Transverse colon (tissue), 4 donors: ENCODE measurements around the gene SLITRK2. TPM values are rescaled to one million over a fixed set of nuclear protein-coding genes. Genes with fewer than 3 reads are reported as not detected.

Source experiments
- DNase-seq: peaks from one replicate; pipeline ENCODE4 v3.0.0-alpha.2; 2019
- H3K27ac ChIP-seq, 4 donors: fragments of 200-600 bp; sonication (generic); 2 replicates each; pipeline ENCODE4 v1.5.1; 2016 to 2018; ENCODE audit warnings: inconsistent platforms in 4 of 4
- H3K27me3 ChIP-seq: fragments of 200-600 bp; sonication (generic); 2 replicates; pipeline ENCODE4 v1.5.1; 2017; ENCODE audit warnings: inconsistent platforms
- H3K36me3 ChIP-seq, 4 donors: fragments of 200-600 bp; sonication (generic); 2 replicates each; pipeline ENCODE4 v1.5.1; 2017 to 2019; ENCODE audit warnings: inconsistent platforms in 4 of 4
- H3K4me1 ChIP-seq, 4 donors: fragments of 200-600 bp; sonication (generic); 2 replicates each; pipeline ENCODE4 v1.5.1; 2017 to 2020; ENCODE audit warnings: inconsistent platforms in 4 of 4
- H3K4me3 ChIP-seq, 4 donors: fragments of 200-600 bp; sonication (generic); 1 replicate in 1 of 4; 2 replicates in 3 of 4; pipeline versions ENCODE4 v1.5.1 to v1.6.1; 2017 to 2019; ENCODE audit warnings: inconsistent platforms in 4 of 4
- H3K9me3 ChIP-seq, 2 donors: fragments of 200-600 bp; sonication (generic); 2 replicates each; pipeline ENCODE4 v1.5.1; 2017 to 2019; ENCODE audit warnings: inconsistent platforms in 2 of 2
- CTCF ChIP-seq, 5 experiments: fragments of 200-600 bp in 3 of 5; fragments of 450-650 bp in 2 of 5; sonication (generic) in 3 of 5; IDR thresholded peaks; 1 replicate in 2 of 5; 2 replicates in 3 of 5; pipeline ENCODE4 v1.5.1; 2016 to 2017; ENCODE audit warnings: antibody characterized with exemption in 5 of 5, inconsistent platforms in 3 of 5, mild to moderate bottlenecking in 2 of 5, moderate library complexity in 1 of 5
- EP300 ChIP-seq: sonication (generic); formaldehyde crosslinking; IDR thresholded peaks from one replicate; pipeline ENCODE4 v1.6.1; 2017; ENCODE audit warnings: antibody characterized with exemption, low read depth
- POLR2A ChIP-seq: fragments of 450-650 bp; IDR thresholded peaks from one replicate; pipeline ENCODE4 v1.6.1; 2016; ENCODE audit warnings: antibody characterized with exemption, mild to moderate bottlenecking, moderate library complexity
- POLR2AphosphoS5 ChIP-seq, 3 donors: sonication (generic); formaldehyde crosslinking; IDR thresholded peaks; one replicate each; pipeline ENCODE4 v1.6.1; 2016; ENCODE audit warnings: antibody characterized with exemption in 3 of 3
- WGBS, 2 donors: methylation state at CpG; one replicate each; pipeline ENCODE4 v1.1.5; 2018; ENCODE audit warnings: low coverage in 1 of 2; 5-methylcytosine and 5-hydroxymethylcytosine counted together
- in situ Hi-C, 4 donors: fragments of 200-750 bp; cut with MboI; loops; one replicate each; pipeline versions ENCODE4 v1.15.0 to v1.15.1; 2017; ENCODE audit warnings: low sequenced_read_pairs in 3 of 4, low pct_ligation_motif_present in 1 of 4, low pct_unique_long_range_greater_than_20kb in 1 of 4
- intact Hi-C: fragments of 100-400 bp; cut with DNase I; formaldehyde crosslinking; loops from one replicate; pipeline ENCODE4 v1.15.1; 2023; ENCODE audit warnings: low total_unique reads
- total RNA-seq, 4 donors: library from RNA; depleted of rRNA; stranded (reverse); fragments of >200 nt; gene quantifications; one replicate each; pipeline ENCODE4 v1.1.0, GENCODE V29; 2016

Gene SLITRK2
- under 1 TPM in 3 of 4 donors, not detected in 1; 0.14 to 0.20 (median 0.16) TPM for total RNA-seq

DNA sequence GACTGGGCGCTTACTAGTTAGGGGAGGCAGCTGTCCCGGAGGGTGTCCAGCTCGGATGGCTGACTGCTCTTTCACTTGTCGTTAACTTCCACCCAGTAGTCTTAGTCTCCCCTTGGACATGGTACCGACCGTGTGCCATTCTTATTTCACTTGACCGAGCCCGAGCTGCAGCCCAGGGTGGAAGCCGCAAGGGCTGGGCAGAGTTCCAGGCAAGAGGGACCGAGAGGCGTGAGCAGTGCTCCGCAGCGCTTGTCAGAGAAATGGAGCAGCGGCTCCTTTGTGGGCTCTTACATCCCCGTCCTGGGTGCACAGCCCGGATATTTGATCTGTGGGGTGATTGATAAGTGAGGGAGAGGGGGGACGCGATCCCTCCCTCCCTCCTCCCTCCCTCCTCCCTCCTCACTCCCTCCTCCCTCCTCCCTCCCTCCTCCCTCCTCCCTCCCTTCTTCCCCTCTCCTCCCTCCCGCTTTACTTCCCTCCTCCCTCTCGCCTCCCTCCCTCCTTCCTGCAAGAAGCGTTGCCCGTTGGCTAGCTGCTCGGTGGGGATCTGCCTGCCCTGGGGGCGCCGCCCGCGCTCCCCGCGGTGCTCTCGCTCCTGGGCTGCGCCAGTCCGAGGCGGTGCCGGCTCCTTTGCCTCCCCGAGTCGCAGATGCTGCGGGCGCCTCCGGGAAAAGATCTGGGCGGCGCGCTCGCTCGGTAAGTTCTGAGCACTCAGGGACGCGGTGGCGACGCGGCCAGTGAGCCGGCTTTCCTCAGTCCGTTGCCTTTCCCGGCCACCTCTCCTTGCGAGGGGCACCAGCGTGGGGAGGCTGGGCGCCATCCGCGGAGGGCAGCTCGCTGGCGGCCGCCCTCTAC lies at the start of gene SLITRK2:
Gene SLITRK2, plus strand, starts transcription at position 499 of the 855 bp plus-strand sequence. CDS start 4,597 bp downstream, outside the sequence.
- no peaks in the 10 kb centered on the region for H3K9me3 ChIP-seq
- intact Hi-C loops = no loop called here
- peaks cover 19% of the 10 kb centered on the region for H3K27me3 ChIP-seq
- in situ Hi-C loops = no loop called here
- H3K27ac ChIP-seq = no peak within 1 kb of the TSS
- H3K4me1 ChIP-seq = no peaks in the 10 kb centered on the region
- H3K36me3 ChIP-seq = no peaks in the 10 kb centered on the region
- 47% methylated on average over 59 of the region's 60 CpGs; no CpG with 5 or more reads in 1 of the 2 donors for WGBS, 2 donors
- H3K4me3 ChIP-seq = peak within 1 kb of the TSS in 2 of 4 donors; percentile 8 to 28
- no peak for DNase-seq
- no peak for TF ChIP-seq POLR2A
- TF ChIP-seq POLR2AphosphoS5 (IDR thresholded peaks at IDR 0.05) = no peak
- TF ChIP-seq CTCF (IDR thresholded peaks at IDR 0.05) = no peak
- no peak for TF ChIP-seq EP300

- Histone ChIP-seq H3K27me3 (no peaks in the 10 kb centered on the region), H3K36me3 (no peaks in the 10 kb centered on the region), H3K4me1 (no peaks in the 10 kb centered on the region), H3K4me3 (no peak overlapping the region), H3K27ac (no peak overlapping the region), H3K9me3 (no peaks in the 10 kb centered on the region)
- no peak for TF ChIP-seq POLR2A
- no peak for TF ChIP-seq POLR2AphosphoS5 (IDR thresholded peaks at IDR 0.05)
- no peak for TF ChIP-seq CTCF (IDR thresholded peaks at IDR 0.05)
- no peak for TF ChIP-seq EP300
- in situ Hi-C loops = no loop called here
- WGBS, 2 donors = 70% methylated on average over 1 of the region's 1 CpG; no CpG with 5 or more reads in 1 of the 2 donors
- DNase-seq = no peak
- intact Hi-C loops = no loop called here
Observed at GRCh38 chrX:145773006-145773405, 44.6 kb upstream of the SLITRK2 start.

DNA sequence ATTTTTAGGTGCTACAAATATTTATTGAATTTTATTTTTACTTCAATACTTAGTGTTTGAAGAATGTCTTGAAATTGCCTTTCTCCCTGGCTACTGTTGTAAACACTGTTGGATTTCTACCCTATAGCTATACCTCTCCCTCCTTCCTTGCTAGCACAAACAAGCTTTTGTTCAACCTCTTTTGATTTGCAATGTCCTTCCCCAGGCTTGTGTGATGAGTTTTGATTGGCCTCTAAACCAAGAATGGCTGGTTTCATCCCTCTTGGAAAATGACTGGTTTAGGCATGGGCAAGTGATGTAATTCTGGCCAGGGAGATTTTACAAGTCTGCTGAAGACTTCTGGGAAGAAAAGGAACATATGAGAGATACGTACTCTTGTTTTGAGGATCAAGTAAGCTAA lies 25.3 kb upstream of the SLITRK2 start:
- WGBS, 2 donors = 73% methylated on average over 1 of the region's 1 CpG; no CpG with 5 or more reads in 1 of the 2 donors
- no peak overlapping the region for H3K27ac ChIP-seq
- H3K36me3 ChIP-seq = no peaks in the 10 kb centered on the region
- H3K4me3 ChIP-seq = no peak overlapping the region
- no peaks in the 10 kb centered on the region for H3K27me3 ChIP-seq
- no peak for TF ChIP-seq POLR2AphosphoS5 (IDR thresholded peaks at IDR 0.05)
- no peak for TF ChIP-seq EP300
- TF ChIP-seq CTCF (IDR thresholded peaks at IDR 0.05) = no peak
- TF ChIP-seq POLR2A = no peak
- H3K9me3 ChIP-seq = no peaks in the 10 kb centered on the region
- in situ Hi-C loops = no loop called here
- intact Hi-C loops = no loop called here
- no peak for DNase-seq
- no peaks in the 10 kb centered on the region for H3K4me1 ChIP-seq

- DNase-seq = no peak
- H3K36me3 ChIP-seq = no peaks in the 10 kb centered on the region
- 20 to 32% methylated on average over 1 to 2 of the region's 2 CpGs for WGBS, 2 donors
- H3K27ac ChIP-seq = no peak overlapping the region
- H3K9me3 ChIP-seq = no peaks in the 10 kb centered on the region
- TF ChIP-seq EP300 (no peak), POLR2A (no peak), CTCF (IDR thresholded peaks at IDR 0.05) (no peak), POLR2AphosphoS5 (IDR thresholded peaks at IDR 0.05) (no peak)
- H3K27me3 ChIP-seq = no peaks in the 10 kb centered on the region
- intact Hi-C loops (no loop called here), in situ Hi-C loops (no loop called here)
- H3K4me1 ChIP-seq = no peaks in the 10 kb centered on the region
- H3K4me3 ChIP-seq = no peak overlapping the region
Observed at GRCh38 chrX:145803508-145803907, 14.1 kb upstream of the SLITRK2 start.
